ENCODE results near the gene HOXA5. TPM values are rescaled to one million over a fixed set of nuclear protein-coding genes. Genes with fewer than 3 reads are reported as not detected.

The HOXA5 gene
- total and polyA plus RNA-seq, 8 donors: 2.9 to 53.1 (median 10.7) TPM

DNA sequence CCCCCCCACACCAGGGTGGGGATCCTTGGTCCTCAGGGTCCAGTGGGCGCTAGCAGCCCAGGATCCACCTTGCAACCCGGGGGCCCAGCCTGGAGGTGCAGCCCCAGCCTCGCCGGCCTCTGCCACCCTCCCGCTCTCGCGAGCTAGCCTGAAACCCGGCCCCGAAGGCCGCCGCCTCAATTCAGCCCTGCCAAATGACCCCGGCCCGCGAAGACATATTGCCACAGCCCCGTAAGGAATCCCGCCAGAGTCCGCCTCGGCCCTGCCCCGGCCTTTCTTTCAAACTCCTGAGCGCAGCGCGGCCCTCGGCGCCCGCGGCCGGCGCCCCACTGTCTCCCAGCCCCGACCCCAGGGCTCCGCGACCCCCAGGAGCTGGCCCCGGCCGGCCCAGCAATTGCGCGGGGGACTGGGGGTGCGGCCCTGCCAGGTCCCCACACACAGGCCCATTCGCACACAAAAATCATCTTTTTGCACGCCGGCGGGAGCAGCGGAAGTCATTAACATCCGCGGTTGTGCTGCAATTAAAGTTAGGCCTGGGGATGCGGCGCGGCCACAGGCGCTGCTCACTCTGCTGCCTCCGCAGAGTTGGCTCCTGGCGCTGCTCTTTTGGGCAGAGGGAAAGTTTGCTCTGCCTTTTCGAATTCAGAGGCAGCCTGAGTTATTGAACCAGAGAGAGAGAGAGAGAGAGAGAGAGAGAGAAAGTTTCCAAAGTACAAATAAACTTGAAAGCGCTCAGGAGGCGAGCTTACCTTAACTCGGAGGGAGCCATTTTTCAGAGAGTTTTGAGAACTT is 4.0 kb downstream of the HOXA5 start:
- Histone ChIP-seq H3K27ac (peak overlapping the region; percentile 57 to 99 (median 94)), H3K9me3 (peaks cover 0 to 10% (median 0%) of the 10 kb centered on the region in 4 donors), H3K27me3 (peaks cover 0 to 92% (median 61%) of the 10 kb centered on the region in 3 donors), H3K4me1 (peaks cover 0 to 53% (median 25%) of the 10 kb centered on the region in 4 donors), H3K4me3 (peak overlapping the region; percentile 38 to 67 (median 56)), H3K36me3 (peaks cover 0 to 5% (median 0%) of the 10 kb centered on the region in 4 donors)
- TF ChIP-seq POLR2AphosphoS5 (IDR thresholded peaks at IDR 0.05) (no peak), EP300 (IDR thresholded peaks at IDR 0.05) (no peak), POLR2A (IDR thresholded peaks at IDR 0.05) (no peak)
- TF ChIP-seq, protein P1, sequence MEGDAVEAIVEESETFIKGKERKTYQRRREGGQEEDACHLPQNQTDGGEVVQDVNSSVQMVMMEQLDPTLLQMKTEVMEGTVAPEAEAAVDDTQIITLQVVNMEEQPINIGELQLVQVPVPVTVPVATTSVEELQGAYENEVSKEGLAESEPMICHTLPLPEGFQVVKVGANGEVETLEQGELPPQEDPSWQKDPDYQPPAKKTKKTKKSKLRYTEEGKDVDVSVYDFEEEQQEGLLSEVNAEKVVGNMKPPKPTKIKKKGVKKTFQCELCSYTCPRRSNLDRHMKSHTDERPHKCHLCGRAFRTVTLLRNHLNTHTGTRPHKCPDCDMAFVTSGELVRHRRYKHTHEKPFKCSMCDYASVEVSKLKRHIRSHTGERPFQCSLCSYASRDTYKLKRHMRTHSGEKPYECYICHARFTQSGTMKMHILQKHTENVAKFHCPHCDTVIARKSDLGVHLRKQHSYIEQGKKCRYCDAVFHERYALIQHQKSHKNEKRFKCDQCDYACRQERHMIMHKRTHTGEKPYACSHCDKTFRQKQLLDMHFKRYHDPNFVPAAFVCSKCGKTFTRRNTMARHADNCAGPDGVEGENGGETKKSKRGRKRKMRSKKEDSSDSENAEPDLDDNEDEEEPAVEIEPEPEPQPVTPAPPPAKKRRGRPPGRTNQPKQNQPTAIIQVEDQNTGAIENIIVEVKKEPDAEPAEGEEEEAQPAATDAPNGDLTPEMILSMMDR (IDR thresholded peaks at IDR 0.05): no peak
- WGBS, 5 donors: 29 to 53% (median 43%) methylated on average over 38 to 53 of the region's 53 CpGs
- intact Hi-C loops (cut with DNase I; ENCODE audit: low total_unique reads): no loop called here
- no peak for DNase-seq

DNA sequence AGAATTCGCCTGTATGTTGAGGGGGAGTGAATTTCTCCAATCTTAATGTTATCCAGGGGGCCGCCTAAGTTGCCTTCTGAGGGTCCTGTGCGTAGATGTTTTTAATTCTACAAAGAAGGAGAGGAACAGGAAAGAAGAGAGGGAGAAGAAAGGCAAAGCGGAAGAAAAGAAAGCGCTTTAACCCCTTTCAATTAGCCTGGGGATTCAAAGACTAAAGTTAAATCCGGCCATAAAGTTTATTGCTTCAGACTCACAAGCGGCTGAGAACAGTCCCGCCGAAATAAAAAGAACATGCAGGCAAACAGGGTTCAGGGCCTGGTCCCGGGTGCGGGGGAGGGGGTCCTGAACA is 4.5 kb downstream of the HOXA5 start:
- H3K27ac ChIP-seq: peak overlapping the region; percentile 57 to 99 (median 94)
- peaks cover 0 to 92% (median 55%) of the 10 kb centered on the region in 3 donors for H3K27me3 ChIP-seq
- H3K36me3 ChIP-seq: peaks cover 0 to 5% (median 0%) of the 10 kb centered on the region in 4 donors
- peaks cover 0 to 52% (median 28%) of the 10 kb centered on the region in 4 donors for H3K4me1 ChIP-seq
- intact Hi-C loops (cut with DNase I; ENCODE audit: low total_unique reads): no loop called here
- peaks cover 0 to 4% (median 0%) of the 10 kb centered on the region in 4 donors for H3K9me3 ChIP-seq
- TF ChIP-seq POLR2AphosphoS5 (IDR thresholded peaks at IDR 0.05): no peak
- no peak for TF ChIP-seq EP300 (IDR thresholded peaks at IDR 0.05)
- no peak for DNase-seq
- WGBS, 5 donors: 50 to 81% (median 71%) methylated on average over 11 of the region's 11 CpGs
- H3K4me3 ChIP-seq: peak overlapping the region; percentile 38 to 67 (median 56)

DNA sequence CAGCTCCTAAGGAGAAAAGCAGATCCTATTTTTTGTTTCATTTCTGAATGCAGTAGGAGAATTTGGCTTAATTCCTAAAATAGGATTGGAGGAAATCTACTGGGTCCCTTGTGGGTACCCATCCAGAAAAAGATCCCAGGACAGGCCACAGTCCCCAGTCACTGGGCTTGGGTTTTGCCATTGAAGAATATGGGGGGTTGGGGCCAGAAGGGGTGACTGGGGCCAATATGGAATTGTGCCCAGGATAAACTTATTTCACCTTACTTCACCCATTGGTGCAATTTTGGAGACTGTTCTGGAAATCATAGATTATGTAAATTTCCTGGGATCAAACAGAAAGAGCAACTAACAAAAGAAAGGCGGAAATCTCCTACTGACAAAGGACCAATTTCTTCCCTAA is 5.0 kb downstream of the HOXA5 start:
- Histone ChIP-seq H3K27me3 (peaks cover 0 to 92% (median 54%) of the 10 kb centered on the region in 3 donors), H3K9me3 (no peaks in the 10 kb centered on the region), H3K4me3 (peak overlapping the region in 3 of 4 donors; percentile 46 to 67 (median 65)), H3K36me3 (peaks cover 0 to 5% (median 0%) of the 10 kb centered on the region in 4 donors), H3K27ac (peak overlapping the region in 4 of 5 donors; percentile 93 to 99 (median 95)), H3K4me1 (peaks cover 0 to 54% (median 28%) of the 10 kb centered on the region in 4 donors)
- TF ChIP-seq POLR2A (IDR thresholded peaks at IDR 0.05) (no peak), POLR2AphosphoS5 (IDR thresholded peaks at IDR 0.05) (no peak), EP300 (IDR thresholded peaks at IDR 0.05) (no peak)
- TF ChIP-seq, protein P1 (IDR thresholded peaks at IDR 0.05): no peak
- no peak for DNase-seq
- 59 to 84% (median 69%) methylated on average over 1 of the region's 1 CpG for WGBS, 5 donors
- intact Hi-C loops (cut with DNase I; ENCODE audit: low total_unique reads): no loop called here

DNA sequence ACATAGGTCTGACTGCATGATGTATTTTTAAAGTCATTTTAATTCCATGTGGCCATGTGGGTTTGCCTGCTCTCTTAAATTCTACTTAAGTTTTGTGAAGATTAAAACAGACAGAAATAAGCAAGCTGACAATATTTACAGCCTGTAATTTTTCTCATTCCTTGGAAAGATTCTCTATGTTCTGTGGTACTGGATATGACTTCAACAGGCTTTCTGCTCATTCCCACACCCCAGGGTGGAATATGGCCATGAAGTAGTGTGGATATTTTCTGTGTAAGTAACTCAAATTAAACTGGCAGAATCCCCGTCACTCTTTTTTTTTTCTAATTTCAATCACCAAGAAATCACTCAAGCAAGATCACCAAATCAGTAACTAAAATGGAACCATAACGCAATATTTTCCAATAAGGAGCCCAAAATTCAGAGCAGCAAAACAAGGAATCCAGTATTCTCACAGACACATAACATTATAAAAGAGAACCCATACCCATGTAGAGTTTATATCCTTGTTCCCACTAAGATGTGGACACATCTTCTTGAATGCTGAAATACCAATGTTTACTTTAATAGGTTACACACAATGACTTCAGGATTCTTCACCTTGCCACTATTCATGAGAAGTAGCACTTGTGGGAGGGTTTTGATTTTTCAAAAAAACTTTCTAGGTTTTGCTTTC is 5.7 kb downstream of the HOXA5 start:
- H3K27me3 ChIP-seq: peaks cover 0 to 92% (median 49%) of the 10 kb centered on the region in 3 donors
- intact Hi-C loops (cut with DNase I; ENCODE audit: low total_unique reads): no loop called here
- H3K4me1 ChIP-seq: peaks cover 0 to 61% (median 31%) of the 10 kb centered on the region in 4 donors
- no peaks in the 10 kb centered on the region for H3K9me3 ChIP-seq
- 59 to 88% (median 76%) methylated on average over 2 of the region's 2 CpGs for WGBS, 5 donors
- H3K4me3 ChIP-seq: no peak overlapping the region
- peak overlapping the region in 4 of 5 donors; percentile 93 to 99 (median 95) for H3K27ac ChIP-seq
- no peak for DNase-seq
- TF ChIP-seq POLR2A (IDR thresholded peaks at IDR 0.05) (no peak), POLR2AphosphoS5 (IDR thresholded peaks at IDR 0.05) (no peak), EP300 (IDR thresholded peaks at IDR 0.05) (no peak)
- TF ChIP-seq, protein P1 (IDR thresholded peaks at IDR 0.05): no peak
- peaks cover 0 to 1% (median 0%) of the 10 kb centered on the region in 4 donors for H3K36me3 ChIP-seq
